HG03432 (cell line): Measurements from ENCODE around the gene AFAP1.

ENCODE experiments used
- ATAC-seq: cut with Tn5 transposase; IDR thresholded peaks from one replicate; pipeline ENCODE4 v1.9.1; 2021; ENCODE audit warnings: mild to moderate bottlenecking, moderate library complexity; ENCODE audit not compliant: unreplicated experiment

AFAP1 gene

GRCh38 chr4:7745301-7745885 lies 194.3 kb downstream of the AFAP1 start:
- ATAC-seq, result no peak

- ATAC-seq, result no peak
These were observed 195.4 kb downstream of the AFAP1 start for GRCh38 chr4:7744142-7744804.

GRCh38 chr4:7742807-7743280 lies 196.8 kb downstream of the AFAP1 start:
- ATAC-seq, result no peak

- ATAC-seq, result no peak
These were observed 197.5 kb downstream of the AFAP1 start for GRCh38 chr4:7741946-7742806.

GRCh38 chr4:7740866-7741525 lies 198.7 kb downstream of the AFAP1 start:
- no peak for ATAC-seq

GRCh38 chr4:7739918-7740865 lies 199.5 kb downstream of the AFAP1 start:
- no peak for ATAC-seq

- no peak for ATAC-seq
These were observed 200.4 kb downstream of the AFAP1 start for GRCh38 chr4:7739077-7739917.

GRCh38 chr4:7738458-7739076 lies 201.1 kb downstream of the AFAP1 start:
- ATAC-seq, result no peak

- no peak for ATAC-seq
These were observed 201.8 kb downstream of the AFAP1 start for GRCh38 chr4:7737752-7738457.

- ATAC-seq, result no peak
These were observed 202.4 kb downstream of the AFAP1 start for GRCh38 chr4:7737268-7737645.

GRCh38 chr4:7736436-7737267 lies 203.0 kb downstream of the AFAP1 start:
- ATAC-seq, result no peak

- ATAC-seq, result no peak
These were observed 203.7 kb downstream of the AFAP1 start for GRCh38 chr4:7735961-7736360.

- no peak for ATAC-seq
These were observed 204.3 kb downstream of the AFAP1 start for GRCh38 chr4:7735395-7735794.

GRCh38 chr4:7734651-7735260 lies 204.9 kb downstream of the AFAP1 start:
- ATAC-seq, result no peak

- ATAC-seq, result no peak
These were observed 205.6 kb downstream of the AFAP1 start for GRCh38 chr4:7733801-7734650.

- no peak for ATAC-seq
These were observed 206.5 kb downstream of the AFAP1 start for GRCh38 chr4:7733201-7733600.
